ENCODE results near the gene RFTN1. TPM values are rescaled to one million over a fixed set of nuclear protein-coding genes. Genes with fewer than 3 reads are reported as not detected.

RFTN1 gene
- total RNA-seq, 6 experiments from 2014 or later, result 15.1 to 36.0 (median 19.8) TPM

DNA sequence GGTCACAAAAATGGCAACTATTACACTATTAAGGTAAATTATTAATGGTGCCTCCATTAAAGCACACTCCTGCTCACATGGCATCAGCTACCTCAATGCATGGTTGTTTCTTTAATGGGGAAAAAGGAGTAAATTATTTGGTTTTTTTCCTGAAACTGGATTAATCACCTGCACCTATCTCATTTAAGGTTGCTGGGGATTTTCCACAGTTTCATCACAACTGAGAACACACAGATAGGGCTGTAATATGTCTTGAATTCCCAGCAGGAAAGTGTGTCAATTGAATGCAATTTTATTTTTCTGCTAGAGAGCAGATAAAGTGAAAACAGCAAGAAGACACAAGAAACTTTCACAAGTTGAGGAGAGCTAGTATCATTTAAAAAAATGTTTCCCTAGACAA, 36.4 kb downstream of the RFTN1 start:
- H3K9me3 ChIP-seq, result no peaks in the 10 kb centered on the region
- H3K4me3 ChIP-seq, result no peak overlapping the region
- TF ChIP-seq, protein P1, sequence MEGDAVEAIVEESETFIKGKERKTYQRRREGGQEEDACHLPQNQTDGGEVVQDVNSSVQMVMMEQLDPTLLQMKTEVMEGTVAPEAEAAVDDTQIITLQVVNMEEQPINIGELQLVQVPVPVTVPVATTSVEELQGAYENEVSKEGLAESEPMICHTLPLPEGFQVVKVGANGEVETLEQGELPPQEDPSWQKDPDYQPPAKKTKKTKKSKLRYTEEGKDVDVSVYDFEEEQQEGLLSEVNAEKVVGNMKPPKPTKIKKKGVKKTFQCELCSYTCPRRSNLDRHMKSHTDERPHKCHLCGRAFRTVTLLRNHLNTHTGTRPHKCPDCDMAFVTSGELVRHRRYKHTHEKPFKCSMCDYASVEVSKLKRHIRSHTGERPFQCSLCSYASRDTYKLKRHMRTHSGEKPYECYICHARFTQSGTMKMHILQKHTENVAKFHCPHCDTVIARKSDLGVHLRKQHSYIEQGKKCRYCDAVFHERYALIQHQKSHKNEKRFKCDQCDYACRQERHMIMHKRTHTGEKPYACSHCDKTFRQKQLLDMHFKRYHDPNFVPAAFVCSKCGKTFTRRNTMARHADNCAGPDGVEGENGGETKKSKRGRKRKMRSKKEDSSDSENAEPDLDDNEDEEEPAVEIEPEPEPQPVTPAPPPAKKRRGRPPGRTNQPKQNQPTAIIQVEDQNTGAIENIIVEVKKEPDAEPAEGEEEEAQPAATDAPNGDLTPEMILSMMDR (IDR thresholded peaks at IDR 0.05), result no peak
- no peak for TF ChIP-seq POLR2A (IDR thresholded peaks at IDR 0.05)
- peaks cover 0 to 3% (median 1%) of the 10 kb centered on the region in 4 donors for H3K4me1 ChIP-seq
- H3K27me3 ChIP-seq, result no peaks in the 10 kb centered on the region
- no peaks in the 10 kb centered on the region for H3K36me3 ChIP-seq
- ATAC-seq (peak in 1 of 4 donors; percentile 53), DNase-seq (no peak)
- no peak overlapping the region for H3K27ac ChIP-seq
- intact Hi-C loops (cut with DNase I), result no loop called here

DNA sequence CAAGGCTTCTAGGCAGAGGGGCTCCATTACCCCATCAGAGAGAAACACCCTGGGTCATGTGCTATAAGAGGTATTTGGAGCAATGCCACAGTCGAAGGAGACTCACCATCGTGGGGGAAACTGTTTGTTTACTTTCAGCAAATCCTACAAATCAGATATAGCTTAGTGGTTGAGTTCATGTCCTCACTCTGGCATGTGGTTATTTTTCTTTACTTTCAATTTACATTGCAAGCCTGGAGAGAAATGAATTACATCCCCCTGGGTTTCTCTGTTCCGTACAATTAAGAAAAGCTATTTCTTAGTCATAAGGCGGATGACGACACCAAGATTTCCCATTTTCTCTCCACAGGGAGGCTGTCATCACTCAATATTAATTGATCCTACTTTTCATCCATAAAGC, 36.9 kb downstream of the RFTN1 start:
- no peak for DNase-seq
- Histone ChIP-seq H3K27ac (no peak overlapping the region), H3K4me1 (peaks cover 0 to 2% (median 0%) of the 10 kb centered on the region in 4 donors), H3K27me3 (no peaks in the 10 kb centered on the region), H3K36me3 (no peaks in the 10 kb centered on the region), H3K4me3 (no peak overlapping the region), H3K9me3 (no peaks in the 10 kb centered on the region)
- peak in 1 of 4 donors; percentile 23 for ATAC-seq
- WGBS (ENCODE audit: insufficient coverage, low coverage, low lambda C conversion rate, missing lambda C conversion rate), result 65% methylated on average over 4 of the region's 5 CpGs
- no peak for TF ChIP-seq POLR2A (IDR thresholded peaks at IDR 0.05)
- TF ChIP-seq, protein P1 (IDR thresholded peaks at IDR 0.05), result no peak
- intact Hi-C loops (cut with DNase I), result no loop called here

DNA sequence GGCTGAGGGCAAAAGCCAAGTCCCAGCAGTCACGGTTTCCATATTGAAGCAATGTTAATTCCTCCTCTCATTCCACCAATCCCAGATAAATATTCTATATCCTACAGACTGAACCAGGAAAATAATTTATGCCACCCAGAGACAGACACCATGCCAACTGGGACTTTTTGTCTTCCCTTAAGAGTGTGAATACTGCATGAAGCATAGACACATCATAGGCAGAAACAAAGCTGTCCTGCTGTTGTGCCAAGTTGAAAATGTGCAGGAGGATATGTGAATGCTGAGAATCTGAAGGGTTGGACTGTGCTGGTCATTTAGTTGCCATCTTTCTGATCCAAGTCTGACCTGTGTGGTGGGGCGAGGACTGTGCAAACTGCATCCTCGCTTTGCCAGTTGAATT, 37.7 kb downstream of the RFTN1 start:
- Histone ChIP-seq H3K4me3 (no peak overlapping the region), H3K27me3 (no peaks in the 10 kb centered on the region), H3K27ac (no peak overlapping the region), H3K36me3 (no peaks in the 10 kb centered on the region), H3K9me3 (peaks cover 0 to under 1% (median 0%) of the 10 kb centered on the region in 4 donors), H3K4me1 (peaks cover 0 to 2% (median 0%) of the 10 kb centered on the region in 4 donors)
- 59% methylated on average over 2 of the region's 3 CpGs for WGBS (ENCODE audit: insufficient coverage, low coverage, low lambda C conversion rate, missing lambda C conversion rate)
- intact Hi-C loops (cut with DNase I), result no loop called here
- no peak for ATAC-seq
- TF ChIP-seq, protein P1 (IDR thresholded peaks at IDR 0.05), result no peak
- TF ChIP-seq POLR2A (IDR thresholded peaks at IDR 0.05), result no peak
- DNase-seq, result no peak

DNA sequence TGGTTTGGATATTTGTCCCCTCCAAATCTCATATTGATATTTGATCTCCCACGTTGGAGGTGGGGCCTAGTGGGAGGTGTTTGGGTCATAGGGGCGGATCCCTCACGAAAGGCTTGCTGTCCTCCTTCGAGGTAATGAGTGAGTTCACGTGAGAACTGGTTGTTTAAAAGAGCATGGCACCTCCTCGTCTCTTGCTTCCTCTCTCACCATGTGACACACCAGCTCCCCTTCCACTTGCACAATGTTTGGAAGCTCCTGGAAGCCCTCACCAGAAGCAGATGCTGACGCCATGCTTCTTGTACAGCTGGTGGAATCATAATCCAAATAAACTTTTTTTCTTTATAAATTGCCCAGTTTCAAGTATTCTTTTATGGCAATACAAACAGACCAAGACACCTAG, 38.6 kb downstream of the RFTN1 start:
- DNase-seq, result no peak
- intact Hi-C loops (cut with DNase I), result no loop called here
- peaks cover 0 to 2% (median 0%) of the 10 kb centered on the region in 4 donors for H3K4me1 ChIP-seq
- H3K9me3 ChIP-seq, result peaks cover 0 to 8% (median 0%) of the 10 kb centered on the region in 4 donors
- TF ChIP-seq, protein P1 (IDR thresholded peaks at IDR 0.05), result no peak
- no peak for TF ChIP-seq POLR2A (IDR thresholded peaks at IDR 0.05)
- no peak overlapping the region for H3K4me3 ChIP-seq
- H3K27me3 ChIP-seq, result no peaks in the 10 kb centered on the region
- H3K36me3 ChIP-seq, result no peaks in the 10 kb centered on the region
- WGBS (ENCODE audit: insufficient coverage, low coverage, low lambda C conversion rate, missing lambda C conversion rate), result 79% methylated on average over 5 of the region's 7 CpGs
- no peak overlapping the region for H3K27ac ChIP-seq
- no peak for ATAC-seq

DNA sequence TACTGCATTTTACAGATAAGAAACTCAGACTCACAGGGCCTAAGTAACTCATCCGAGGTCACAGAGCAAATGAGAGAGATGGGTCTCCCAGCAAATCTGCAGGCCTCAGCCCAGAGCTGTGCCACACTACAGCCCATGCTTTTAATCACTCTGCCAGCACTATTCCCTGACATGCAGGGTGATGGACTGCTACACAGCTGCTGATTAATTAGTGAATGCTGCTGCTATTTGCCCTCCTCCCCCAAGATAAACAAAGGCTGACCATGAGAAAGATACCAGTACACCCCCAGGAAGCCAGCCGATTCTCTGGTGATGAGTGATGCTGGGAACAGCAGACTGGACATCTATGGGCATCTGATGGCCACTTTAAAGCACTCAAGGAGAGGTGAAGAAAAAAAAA, 39.3 kb downstream of the RFTN1 start:
- TF ChIP-seq, protein P1 (IDR thresholded peaks at IDR 0.05), result no peak
- TF ChIP-seq POLR2A (IDR thresholded peaks at IDR 0.05), result no peak
- Histone ChIP-seq H3K27me3 (no peaks in the 10 kb centered on the region), H3K4me3 (no peak overlapping the region), H3K27ac (no peak overlapping the region), H3K9me3 (peaks cover 0 to 8% (median 0%) of the 10 kb centered on the region in 4 donors), H3K4me1 (peaks cover 0 to 2% (median 0%) of the 10 kb centered on the region in 4 donors), H3K36me3 (no peaks in the 10 kb centered on the region)
- DNase-seq (no peak), ATAC-seq (peak; percentile 14 to 41 (median 28))
- intact Hi-C loops (cut with DNase I), result no loop called here
- WGBS (ENCODE audit: insufficient coverage, low coverage, low lambda C conversion rate, missing lambda C conversion rate), result 55% methylated on average over 2 of the region's 2 CpGs
